Heart left ventricle (tissue), 16 donors: ENCODE results near the gene TMLHE. TPM values are rescaled to one million over a fixed set of nuclear protein-coding genes. Genes with fewer than 3 reads are reported as not detected.

Experiments used
- ATAC-seq, 4 donors: fragments of 200-7000 bp; cut with Tn5 transposase; one replicate each; pipeline ENCODE4 v1.9.1; 2020 to 2022; ENCODE audit warnings: moderate library complexity in 4 of 4, mild to moderate bottlenecking in 3 of 4, moderate number of reproducible peaks in 1 of 4
- DNase-seq, 5 donors: peaks; one replicate each; pipeline ENCODE4 v3.0.0-alpha.2; 2020
- H3K27ac ChIP-seq, 12 donors: fragments of 200-600 bp; sonication (generic) in 4 of 12; one replicate each; pipeline versions ENCODE4 v1.5.0 to v1.8.0; 2016 to 2022; ENCODE audit warnings: mild to moderate bottlenecking in 2 of 12
- H3K27me3 ChIP-seq, 9 donors: fragments of 200-600 bp; sonication (generic) in 2 of 9; one replicate each; pipeline versions ENCODE4 v1.5.1 to v1.8.0; 2016 to 2022; ENCODE audit warnings: mild to moderate bottlenecking in 3 of 9
- H3K36me3 ChIP-seq, 9 donors: fragments of 200-600 bp; sonication (generic) in 2 of 9; one replicate each; pipeline versions ENCODE4 v1.5.0 to v1.8.0; 2018 to 2022; ENCODE audit warnings: mild to moderate bottlenecking in 2 of 9
- H3K4me1 ChIP-seq, 12 donors: fragments of 200-600 bp; sonication (generic) in 4 of 12; one replicate each; pipeline versions ENCODE4 v1.5.0 to v1.8.0; 2016 to 2022; ENCODE audit warnings: mild to moderate bottlenecking in 3 of 12
- H3K4me3 ChIP-seq, 12 donors: fragments of 200-600 bp; sonication (generic) in 4 of 12; one replicate each; pipeline versions ENCODE4 v1.5.0 to v1.8.0; 2017 to 2022; ENCODE audit warnings: mild to moderate bottlenecking in 9 of 12, moderate library complexity in 4 of 12
- H3K9me3 ChIP-seq, 12 donors: fragments of 200-600 bp; sonication (generic) in 4 of 12; one replicate each; pipeline versions ENCODE4 v1.5.0 to v1.8.0; 2016 to 2022; ENCODE audit warnings: mild to moderate bottlenecking in 1 of 12
- POLR2A ChIP-seq, 2 donors: fragments of 450-650 bp; IDR thresholded peaks; one replicate each; pipeline ENCODE4 v1.6.1; 2017; ENCODE audit warnings: antibody characterized with exemption in 2 of 2, mild to moderate bottlenecking in 2 of 2, moderate library complexity in 2 of 2
- WGBS, 4 donors: extraction: QIAGEN DNeasy Blood & Tissue Kit in 2 of 4; methylation state at CpG; one replicate each; pipeline versions ENCODE4 v1.1.5 to v1.1.7; 2013 to 2018; 5-methylcytosine and 5-hydroxymethylcytosine counted together
- intact Hi-C, 10 donors: fragments of 100-400 bp; cut with DNase I; formaldehyde crosslinking; loops; one replicate each; pipeline versions ENCODE4 v1.11.1 to v1.14.2; 2022
- polyA plus RNA-seq, 2 donors: library from polyadenylated mRNA; stranded (reverse); fragments of 200-250 nt; gene quantifications; one replicate each; pipeline ENCODE4 v1.2.3, GENCODE V29; 2013
- total RNA-seq, 9 donors: library from RNA; depleted of rRNA in 2 of 9; stranded (reverse); fragments of >200 nt in 2 of 9; fragmentation: NEBNext Ultra II Directional in 3 of 9; extraction: Animal tissue kit (Norgen Biotek cat#: 25700) in 3 of 9; gene quantifications; one replicate each; pipeline versions ENCODE4 v1.1.0 to v1.2.4, GENCODE V29; 2016 to 2023
- TF ChIP-seq, protein P1 (sequence below), 12 donors: fragments of 200-600 bp; sonication (generic) in 4 of 12; IDR thresholded peaks; one replicate each; pipeline versions ENCODE4 v1.5.0 to v1.8.0; 2018 to 2022; ENCODE audit warnings: antibody characterized with exemption in 12 of 12, mild to moderate bottlenecking in 5 of 12
- donor health status: ischemic (EF 13 %, LVEDD 7.1; RV severe dilation, severe dysfunction).
- donor health status: healthy with polysubstance abuse.
- donor health status: DM: no; HTN: yes; CAD: no.
- donor health status: DM: no; HTN: no; CAD: no.
- donor health status: ischemic (EF 25% LVEDD 6.9; RV normal size, moderate dysfunction).
- donor health status: ischemic (EF 25% LVEDD 5.7; RV mildly dilated, moderate dysfunction).
- donor health status: healthy.
- donor health status: DM: yes; HTN: yes; CAD: no.
- donor health status: ischemic (EF 35%, LVEDD 5.7; RV mildly dilated, moderate dysfunction).
- donor health status: nonischemic (EF 11% LVEDD 7.7; RV severe dilation, severe dysfunction).
- donor health status: DM: yes; HTN: yes; CAD: no.
- donor health status: PGD.
- donor health status: ischemic (EF 29% LVEDD 5.4; RV normal size, mild dysfunction).
- donor health status: nonischemic (EF 23%, LVEDD 6.1; RV moderate dilation, normal function).

TMLHE gene
- total and polyA plus RNA-seq, 11 donors, result 10.8 to 55.4 (median 34.5) TPM

DNA sequence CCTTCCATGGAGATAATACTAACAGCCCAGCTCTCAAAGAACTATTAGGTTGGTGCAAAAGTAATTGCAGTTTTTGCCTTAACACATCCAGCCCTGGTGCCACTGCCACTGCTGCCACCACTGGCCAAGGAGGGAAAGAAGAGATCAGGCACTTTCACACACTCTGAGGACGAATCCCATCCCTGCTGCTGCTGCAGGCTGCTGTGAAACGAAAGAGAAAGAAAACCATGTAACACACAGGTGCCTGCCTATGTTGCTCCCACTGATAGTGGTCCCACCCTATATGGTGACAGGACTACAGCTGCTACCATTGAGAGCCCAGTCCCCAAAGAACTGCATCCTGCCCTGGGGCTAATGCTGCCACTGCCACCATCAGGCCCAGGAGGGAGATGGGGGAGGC, 35.1 kb downstream of the TMLHE start:
- TF ChIP-seq, protein P1, sequence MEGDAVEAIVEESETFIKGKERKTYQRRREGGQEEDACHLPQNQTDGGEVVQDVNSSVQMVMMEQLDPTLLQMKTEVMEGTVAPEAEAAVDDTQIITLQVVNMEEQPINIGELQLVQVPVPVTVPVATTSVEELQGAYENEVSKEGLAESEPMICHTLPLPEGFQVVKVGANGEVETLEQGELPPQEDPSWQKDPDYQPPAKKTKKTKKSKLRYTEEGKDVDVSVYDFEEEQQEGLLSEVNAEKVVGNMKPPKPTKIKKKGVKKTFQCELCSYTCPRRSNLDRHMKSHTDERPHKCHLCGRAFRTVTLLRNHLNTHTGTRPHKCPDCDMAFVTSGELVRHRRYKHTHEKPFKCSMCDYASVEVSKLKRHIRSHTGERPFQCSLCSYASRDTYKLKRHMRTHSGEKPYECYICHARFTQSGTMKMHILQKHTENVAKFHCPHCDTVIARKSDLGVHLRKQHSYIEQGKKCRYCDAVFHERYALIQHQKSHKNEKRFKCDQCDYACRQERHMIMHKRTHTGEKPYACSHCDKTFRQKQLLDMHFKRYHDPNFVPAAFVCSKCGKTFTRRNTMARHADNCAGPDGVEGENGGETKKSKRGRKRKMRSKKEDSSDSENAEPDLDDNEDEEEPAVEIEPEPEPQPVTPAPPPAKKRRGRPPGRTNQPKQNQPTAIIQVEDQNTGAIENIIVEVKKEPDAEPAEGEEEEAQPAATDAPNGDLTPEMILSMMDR (IDR thresholded peaks at IDR 0.05), result no peak
- TF ChIP-seq POLR2A (IDR thresholded peaks at IDR 0.05), result no peak
- WGBS, 4 donors, result 50 to 92% (median 79%) methylated on average over 2 of the region's 2 CpGs
- peaks cover 0 to 15% (median 0%) of the 10 kb centered on the region in 12 donors for H3K9me3 ChIP-seq
- no peak overlapping the region for H3K27ac ChIP-seq
- ATAC-seq (no peak), DNase-seq (no peak)
- intact Hi-C loops, result loop anchor here in 1 of 10 donors (2.0 kb wide), 1 partner anchor 19 kb away; no protein-coding TSS in a partner anchor
- H3K27me3 ChIP-seq, result no peaks in the 10 kb centered on the region
- no peaks in the 10 kb centered on the region for H3K4me1 ChIP-seq
- no peaks in the 10 kb centered on the region for H3K36me3 ChIP-seq
- no peak overlapping the region for H3K4me3 ChIP-seq

DNA sequence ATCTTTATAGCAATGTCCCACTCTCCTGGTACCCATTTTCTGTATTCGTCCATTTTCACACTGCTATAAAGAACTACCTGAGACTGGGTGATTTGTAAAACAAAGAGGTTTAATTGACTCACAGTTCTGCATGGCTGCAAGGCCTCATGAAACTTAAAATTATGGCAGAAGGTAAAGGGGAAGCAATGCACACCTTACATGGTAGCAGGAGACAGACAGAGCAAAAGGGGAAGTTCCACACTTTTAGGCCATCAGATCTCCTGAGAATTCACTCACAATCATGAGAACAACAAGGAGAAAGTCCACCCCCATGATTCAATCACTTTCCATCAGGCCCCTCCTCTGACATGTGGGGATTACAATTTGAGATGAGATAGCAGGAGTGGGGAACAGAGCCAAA, 49.7 kb downstream of the TMLHE start:
- H3K27ac ChIP-seq, result no peak overlapping the region

DNA sequence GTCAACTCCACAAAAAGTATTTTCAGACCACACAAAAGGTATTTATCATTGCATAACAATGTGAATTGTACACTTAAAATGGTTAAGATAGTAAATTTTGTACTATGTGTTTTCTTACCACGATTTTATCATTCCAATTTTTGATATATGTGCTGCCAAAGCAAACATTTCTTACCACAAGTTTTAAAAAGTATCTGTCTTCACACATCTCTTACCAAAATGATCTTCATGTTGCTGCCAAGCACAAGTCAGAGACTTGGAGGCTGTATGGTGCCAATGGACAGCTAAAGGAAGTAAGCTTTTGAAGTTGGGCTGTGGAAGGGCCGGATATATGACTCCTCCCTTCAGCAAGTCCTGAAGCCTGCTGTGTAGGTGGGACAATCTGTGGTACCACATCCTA, 67.9 kb downstream of the TMLHE start:
- Histone ChIP-seq H3K27ac (no peak overlapping the region), H3K9me3 (peaks cover 0 to 36% (median 11%) of the 10 kb centered on the region in 12 donors), H3K27me3 (no peaks in the 10 kb centered on the region), H3K36me3 (peaks cover 0 to 47% (median 14%) of the 10 kb centered on the region in 9 donors), H3K4me1 (no peaks in the 10 kb centered on the region), H3K4me3 (no peak overlapping the region)
- WGBS, 4 donors, result 31 to 47% (median 42%) methylated on average over 2 of the region's 2 CpGs
- ATAC-seq, result no peak
- TF ChIP-seq, protein P1 (IDR thresholded peaks at IDR 0.05), result no peak
- no peak for TF ChIP-seq POLR2A (IDR thresholded peaks at IDR 0.05)
- DNase-seq, result no peak
- intact Hi-C loops, result no loop called here

More for the DNA sequence above, 49.7 kb downstream of the TMLHE start:
- H3K4me3 ChIP-seq, result no peak overlapping the region
- no peak for TF ChIP-seq POLR2A (IDR thresholded peaks at IDR 0.05)
- TF ChIP-seq, protein P1 (IDR thresholded peaks at IDR 0.05), result no peak
- 67% methylated on average over 1 of the region's 1 CpG; no CpG with 5 or more reads in 3 of the 4 donors for WGBS, 4 donors
- ATAC-seq, result no peak
- H3K4me1 ChIP-seq, result no peaks in the 10 kb centered on the region
- intact Hi-C loops, result no loop called here
- no peaks in the 10 kb centered on the region for H3K9me3 ChIP-seq
- no peak for DNase-seq
- H3K27me3 ChIP-seq, result no peaks in the 10 kb centered on the region
- H3K36me3 ChIP-seq, result no peaks in the 10 kb centered on the region

DNA sequence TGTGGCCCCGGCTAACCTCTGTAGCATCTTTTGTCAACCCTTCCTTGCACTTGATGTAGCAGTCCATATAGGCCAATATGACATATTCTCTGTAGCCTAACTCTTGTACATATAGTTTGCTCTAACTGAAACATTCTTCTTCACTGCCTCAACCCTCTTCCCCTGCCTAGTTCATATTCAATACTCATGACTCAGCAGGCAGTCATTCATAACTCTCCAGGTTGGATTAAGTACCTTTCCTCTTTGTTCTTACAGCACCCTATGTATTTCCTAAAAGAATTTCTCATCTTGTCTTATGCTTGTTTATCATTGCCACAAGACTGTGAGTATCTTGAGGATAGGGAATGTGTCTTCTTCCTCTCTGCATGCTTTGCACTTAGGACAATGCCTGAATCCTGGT, 76.9 kb downstream of the TMLHE start:
- Histone ChIP-seq H3K9me3 (peaks cover 0 to 9% (median 0%) of the 10 kb centered on the region in 12 donors), H3K27ac (no peak overlapping the region), H3K36me3 (peaks cover 0 to 11% (median 0%) of the 10 kb centered on the region in 9 donors), H3K4me3 (no peak overlapping the region), H3K4me1 (no peaks in the 10 kb centered on the region), H3K27me3 (no peaks in the 10 kb centered on the region)
- DNase-seq, result no peak
- intact Hi-C loops, result no loop called here
- WGBS, 4 donors, result 64 to 100% (median 82%) methylated on average over 1 of the region's 1 CpG
- no peak for ATAC-seq
- TF ChIP-seq, protein P1 (IDR thresholded peaks at IDR 0.05), result no peak
- TF ChIP-seq POLR2A (IDR thresholded peaks at IDR 0.05), result no peak
